A549 (cell line): ENCODE measurements around the gene ZNF672. TPM values are rescaled to one million over a fixed set of nuclear protein-coding genes. Genes with fewer than 3 reads are reported as not detected.
A peak's percentile ranks its signal among the peaks of the same experiment; 100 is the strongest.

Experiments
- ATAC-seq, 2 experiments: fragments of 200-7000 bp in 1 of 2; fragments of >200 bp in 1 of 2; cut with Nextera tagmentation in 1 of 2; cut with Tn5 transposase in 1 of 2; 3 replicates each; pipeline versions ENCODE4 v1.8.0 to v1.9.1; 2018 to 2020; ENCODE audit warnings: mild to moderate bottlenecking in 1 of 2, moderate library complexity in 1 of 2
- CTCF ChIA-PET: fragments of 300-600 bp; sonication (Branson Sonifier 250); formaldehyde crosslinking; extraction: SDS; loops from one replicate; lab custom pipeline; 2021; ENCODE audit warnings: antibody characterized with exemption, inconsistent platforms; lab: Yijun Ruan, JAX
- POLR2A ChIA-PET: fragments of 350-600 bp; formaldehyde crosslinking; extraction: SDS; loops from one replicate; lab custom pipeline; 2021; ENCODE audit warnings: antibody characterized with exemption, inconsistent platforms; lab: Yijun Ruan, JAX
- DNase-seq, 2 experiments: peaks; one replicate each; pipeline versions ENCODE4 v3.0.0 to v3.0.0-alpha.2; 2011 to 2016; ENCODE audit warnings: low read depth in 1 of 2, low spot score in 1 of 2
- FAIRE-seq: peaks from 2 replicates; lab custom pipeline; 2011; peaks lifted over from hg19 to GRCh38; lab: Jason Lieb, UNC
- H3K27ac ChIP-seq, 2 experiments: fragments of >200 bp; sonication (Bioruptor Twin); formaldehyde crosslinking; 3 replicates each; pipeline ENCODE4 v1.5.1; 2016 to 2017
- H3K4me1 ChIP-seq: fragments of >200 bp; sonication (Bioruptor Twin); formaldehyde crosslinking; 3 replicates; pipeline ENCODE4 v1.6.1; 2016
- H3K4me2 ChIP-seq: fragments of >200 bp; sonication (Bioruptor Twin); formaldehyde crosslinking; 3 replicates; pipeline ENCODE4 v1.6.1; 2016
- H3K4me3 ChIP-seq: fragments of >200 bp; sonication (Bioruptor Twin); formaldehyde crosslinking; 3 replicates; pipeline ENCODE4 v1.5.1; 2016
- H3K9me3 ChIP-seq: fragments of >200 bp; sonication (Bioruptor Twin); formaldehyde crosslinking; 3 replicates; pipeline ENCODE4 v1.6.1; 2016
- CBX2 ChIP-seq: fragments of 200-600 bp; sonication (generic); IDR thresholded peaks from 2 replicates; pipeline ENCODE4 v1.6.1; 2016; ENCODE audit warnings: low read depth, mild to moderate bottlenecking, borderline replicate concordance
- CHD2 ChIP-seq: fragments of 150-350 bp; IDR thresholded peaks from 2 replicates; pipeline ENCODE4 v1.6.1; 2014; ENCODE audit warnings: low read length; ENCODE audit not compliant: partially characterized antibody
- EHF ChIP-seq: fragments of 250-450 bp; sonication (Bioruptor Pico); IDR thresholded peaks from 2 replicates; pipeline ENCODE4 v1.5.0; 2020; ENCODE audit warnings: mild to moderate bottlenecking
- EHMT2 ChIP-seq: fragments of 200-600 bp; sonication (generic); IDR thresholded peaks from 2 replicates; pipeline ENCODE4 v1.6.1; 2016; ENCODE audit warnings: antibody characterized with exemption, low read depth, mild to moderate bottlenecking, moderate library complexity
- EP300 ChIP-seq, 2 experiments: fragments of >200 bp; sonication (Bioruptor Twin); formaldehyde crosslinking; IDR thresholded peaks; 2 replicates in 1 of 2; 3 replicates in 1 of 2; pipeline ENCODE4 v1.6.1; 2016 to 2017
- ESRRA ChIP-seq: fragments of 150-350 bp; IDR thresholded peaks from 2 replicates; pipeline ENCODE4 v1.6.1; 2014; ENCODE audit warnings: mild to moderate bottlenecking, low read length, borderline replicate concordance
- FOSB ChIP-seq: fragments of 250-450 bp; sonication (Bioruptor Pico); IDR thresholded peaks from 2 replicates; pipeline ENCODE4 v1.5.0; 2020; ENCODE audit warnings: mild to moderate bottlenecking, moderate library complexity
- HDAC2 ChIP-seq: fragments of 200-600 bp; sonication (generic); IDR thresholded peaks from 2 replicates; pipeline ENCODE4 v1.6.1; 2016
- HEYL ChIP-seq: fragments of 250-450 bp; sonication (Bioruptor Pico); IDR thresholded peaks from 2 replicates; pipeline ENCODE4 v1.8.0; 2021; ENCODE audit warnings: mild to moderate bottlenecking, moderate library complexity
- HOXB13 ChIP-seq: fragments of 250-450 bp; sonication (Bioruptor Pico); IDR thresholded peaks from 2 replicates; pipeline ENCODE4 v1.5.0; 2020; ENCODE audit warnings: low read depth, mild to moderate bottlenecking, moderate library complexity
- JUN ChIP-seq, 2 experiments: fragments of >200 bp; sonication (Bioruptor Twin); formaldehyde crosslinking; IDR thresholded peaks; 2 replicates in 1 of 2; 3 replicates in 1 of 2; pipeline ENCODE4 v1.6.1; 2016 to 2017
- MAZ ChIP-seq: fragments of 150-350 bp; IDR thresholded peaks from 2 replicates; pipeline ENCODE4 v1.6.1; 2014; ENCODE audit warnings: antibody characterized with exemption, low read depth, low read length, borderline replicate concordance
- NR3C1 ChIP-seq: fragments of >200 bp; sonication (Bioruptor Twin); formaldehyde crosslinking; IDR thresholded peaks from 3 replicates; pipeline ENCODE4 v1.6.1; 2017
- POLR2AphosphoS2 ChIP-seq: conservative IDR thresholded peaks from 2 replicates; pipeline ENCODE4 v1.6.1; 2012; ENCODE audit warnings: low read length, improper control_type of control experiment, inconsistent platforms
- RAD21 ChIP-seq, 2 experiments: fragments of >200 bp in 1 of 2; sonication (Bioruptor Twin) in 1 of 2; formaldehyde crosslinking in 1 of 2; IDR thresholded peaks in 1 of 2; conservative IDR thresholded peaks in 1 of 2; 2 replicates in 1 of 2; 3 replicates in 1 of 2; pipeline ENCODE4 v1.6.1; 2012 to 2018; ENCODE audit warnings: inconsistent platforms in 1 of 2
- RCOR1 ChIP-seq: fragments of 150-350 bp; IDR thresholded peaks from 2 replicates; pipeline ENCODE4 v1.6.1; 2014; ENCODE audit warnings: antibody characterized with exemption, low read length, low read depth
- SMC3 ChIP-seq: fragments of >200 bp; sonication (Bioruptor Twin); formaldehyde crosslinking; IDR thresholded peaks from 3 replicates; pipeline ENCODE4 v1.6.1; 2018; ENCODE audit warnings: inconsistent platforms
- SREBF2 ChIP-seq: fragments of 450-650 bp; IDR thresholded peaks from 2 replicates; pipeline ENCODE4 v1.6.1; 2014; ENCODE audit warnings: mild to moderate bottlenecking, moderate library complexity
- TFCP2L1 ChIP-seq: fragments of 250-450 bp; sonication (Bioruptor Pico); IDR thresholded peaks from 2 replicates; pipeline ENCODE4 v1.5.0; 2021; ENCODE audit warnings: mild to moderate bottlenecking
- WGBS: methylation state at CpG from one replicate; pipeline ENCODE4 v1.1.6; 2017; ENCODE audit errors: missing lambda C conversion rate; 5-methylcytosine and 5-hydroxymethylcytosine counted together
- polyA plus RNA-seq, 4 experiments: library from polyadenylated mRNA; depleted of rRNA in 3 of 4; stranded (reverse); fragments of >200 nt; fragmentation: RNase III in 1 of 4; extraction: RNeasy Plus Mini Kit Qiagen cat#74134 plus additional on column Dnase treatment in 1 of 4; gene quantifications; 2 replicates in 3 of 4; 3 replicates in 1 of 4; pipeline ENCODE4 v1.2.3, GENCODE V29; 2011 to 2017
- TF ChIP-seq, protein P1 (sequence below): IDR thresholded peaks from 2 replicates; pipeline ENCODE4 v1.6.1; 2012
- TF ChIP-seq, protein P2 (sequence below): fragments of 250-450 bp; sonication (Bioruptor Pico); IDR thresholded peaks from 2 replicates; pipeline ENCODE4 v1.5.0; 2020; ENCODE audit warnings: low read depth, mild to moderate bottlenecking, moderate library complexity
- TF ChIP-seq, protein P3 (sequence below): fragments of >200 bp; sonication (Bioruptor Twin); formaldehyde crosslinking; IDR thresholded peaks from 2 replicates; pipeline ENCODE4 v1.6.1; 2016
- TF ChIP-seq, protein P4 (sequence below): fragments of >200 bp; sonication (Bioruptor Twin); formaldehyde crosslinking; IDR thresholded peaks from 3 replicates; pipeline ENCODE4 v1.5.1; 2016
- TF ChIP-seq, protein P5 (sequence below): IDR thresholded peaks from 2 replicates; pipeline ENCODE4 v1.6.1; 2012

Gene ZNF672
- polyA plus RNA-seq, 2 of the 4 experiments (the other 2 are of a cell fraction): 18.9 to 20.6 TPM

DNA sequence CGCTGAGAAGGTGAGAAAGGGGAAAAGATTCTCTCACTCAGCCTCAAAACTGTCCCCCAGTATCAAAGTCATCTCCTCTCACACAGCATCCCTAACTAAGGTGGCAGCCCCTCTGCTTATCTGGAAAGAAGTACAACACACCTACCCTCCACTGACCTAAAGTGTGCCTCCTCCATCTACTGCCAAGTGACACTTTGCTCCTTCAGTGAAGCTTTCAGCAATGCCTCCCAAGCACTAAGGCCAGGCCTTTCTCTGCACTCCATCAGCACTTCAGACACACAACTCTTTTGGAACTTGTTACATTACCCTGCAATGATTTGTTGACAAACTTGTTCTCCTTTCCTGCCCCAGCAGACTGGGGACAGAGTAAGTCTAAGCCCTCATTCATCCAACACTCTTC lies 13.7 kb upstream of the ZNF672 start (continued):
- TF ChIP-seq, protein P1, sequence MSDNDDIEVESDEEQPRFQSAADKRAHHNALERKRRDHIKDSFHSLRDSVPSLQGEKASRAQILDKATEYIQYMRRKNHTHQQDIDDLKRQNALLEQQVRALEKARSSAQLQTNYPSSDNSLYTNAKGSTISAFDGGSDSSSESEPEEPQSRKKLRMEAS: no peak

DNA sequence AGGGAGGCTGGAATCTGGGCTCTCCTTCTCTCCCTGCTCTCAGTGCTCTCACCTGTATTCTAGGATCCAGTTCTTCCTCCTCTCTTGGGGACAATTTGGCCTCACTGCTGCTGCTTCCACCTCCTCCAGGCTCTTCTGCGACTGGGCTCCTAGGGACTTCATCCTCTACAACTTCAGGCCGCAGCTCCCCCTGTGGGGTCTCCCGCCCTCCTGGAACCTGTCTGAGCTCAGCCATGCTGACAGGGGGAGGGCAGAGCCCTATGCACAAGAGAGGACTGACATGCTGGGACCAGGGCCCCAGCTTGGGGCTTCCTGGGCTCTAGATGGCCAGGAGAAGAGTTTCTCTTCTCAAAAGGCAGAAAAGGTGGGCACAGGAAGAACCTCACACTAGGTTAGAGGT lies 13.3 kb upstream of the ZNF672 start:
- peak overlapping the region; percentile 94 for H3K4me2 ChIP-seq
- no peak for FAIRE-seq
- peak overlapping the region; percentile 84 for H3K4me3 ChIP-seq
- H3K27ac ChIP-seq: peak overlapping the region; percentile 96 to 97
- POLR2A ChIA-PET: interaction anchor here (2.2 to 2.7 kb wide), 2 partner anchors 14 to 49 kb away, joined by 26 to 60 read pairs; partner anchors contain the start of gene ZNF672
- ATAC-seq: no peak
- 82% methylated on average over 3 of the region's 3 CpGs for WGBS
- CTCF ChIA-PET: interaction anchor here (0.6 to 3.9 kb wide), 4 partner anchors 9 to 201 kb away, joined by 3 to 16 read pairs (median 4); partner anchors contain the start of gene ZNF692
- TF ChIP-seq NR3C1 (no peak), HDAC2 (no peak), CBX2 (no peak), MAZ (no peak), SMC3 (no peak), RCOR1 (no peak), JUN (IDR thresholded peaks at IDR 0.05) (no peak), RAD21 (conservative IDR thresholded peaks at IDR 0.05 in 1 of 2, IDR thresholded peaks at IDR 0.05 in 1 of 2) (no peak), EHMT2 (no peak), FOSB (CRISPR knock-in tag) (no peak), EP300 (IDR thresholded peaks at IDR 0.05) (no peak), TFCP2L1 (no peak), HEYL (no peak), HOXB13 (CRISPR knock-in tag) (no peak), SREBF2 (no peak)
- TF ChIP-seq, protein P2, sequence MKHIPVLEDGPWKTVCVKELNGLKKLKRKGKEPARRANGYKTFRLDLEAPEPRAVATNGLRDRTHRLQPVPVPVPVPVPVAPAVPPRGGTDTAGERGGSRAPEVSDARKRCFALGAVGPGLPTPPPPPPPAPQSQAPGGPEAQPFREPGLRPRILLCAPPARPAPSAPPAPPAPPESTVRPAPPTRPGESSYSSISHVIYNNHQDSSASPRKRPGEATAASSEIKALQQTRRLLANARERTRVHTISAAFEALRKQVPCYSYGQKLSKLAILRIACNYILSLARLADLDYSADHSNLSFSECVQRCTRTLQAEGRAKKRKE (CRISPR knock-in tag): no peak
- TF ChIP-seq, protein P3, sequence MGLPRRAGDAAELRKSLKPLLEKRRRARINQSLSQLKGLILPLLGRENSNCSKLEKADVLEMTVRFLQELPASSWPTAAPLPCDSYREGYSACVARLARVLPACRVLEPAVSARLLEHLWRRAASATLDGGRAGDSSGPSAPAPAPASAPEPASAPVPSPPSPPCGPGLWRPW: no peak
- no peaks in the 10 kb centered on the region for H3K9me3 ChIP-seq
- no peak for DNase-seq
- H3K4me1 ChIP-seq: peaks cover 71% of the 10 kb centered on the region

DNA sequence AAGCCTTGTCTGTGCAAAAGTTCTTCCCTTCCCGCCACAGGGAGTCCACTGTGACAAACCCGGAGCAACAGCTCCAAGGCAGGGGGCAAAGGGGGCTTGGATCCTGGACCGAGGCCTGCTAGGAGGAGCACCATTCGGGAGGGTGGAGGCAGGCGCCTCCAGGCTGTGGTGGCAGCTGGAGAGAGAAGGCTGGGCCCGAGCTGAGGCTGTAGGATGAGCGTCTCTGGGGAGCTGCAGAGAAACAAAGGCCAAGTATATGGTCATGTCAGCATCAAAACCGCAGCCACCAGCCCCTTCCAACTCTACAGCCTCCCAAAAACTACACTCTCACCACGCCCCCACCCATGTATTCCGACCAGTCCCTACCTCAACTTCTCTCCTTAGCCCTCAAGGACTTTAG lies 12.9 kb upstream of the ZNF672 start:
- DNase-seq (no peak), ATAC-seq (no peak), FAIRE-seq (no peak)
- TF ChIP-seq ESRRA: no peak
- no peak for TF ChIP-seq FOSB (CRISPR knock-in tag)
- TF ChIP-seq, protein P4, sequence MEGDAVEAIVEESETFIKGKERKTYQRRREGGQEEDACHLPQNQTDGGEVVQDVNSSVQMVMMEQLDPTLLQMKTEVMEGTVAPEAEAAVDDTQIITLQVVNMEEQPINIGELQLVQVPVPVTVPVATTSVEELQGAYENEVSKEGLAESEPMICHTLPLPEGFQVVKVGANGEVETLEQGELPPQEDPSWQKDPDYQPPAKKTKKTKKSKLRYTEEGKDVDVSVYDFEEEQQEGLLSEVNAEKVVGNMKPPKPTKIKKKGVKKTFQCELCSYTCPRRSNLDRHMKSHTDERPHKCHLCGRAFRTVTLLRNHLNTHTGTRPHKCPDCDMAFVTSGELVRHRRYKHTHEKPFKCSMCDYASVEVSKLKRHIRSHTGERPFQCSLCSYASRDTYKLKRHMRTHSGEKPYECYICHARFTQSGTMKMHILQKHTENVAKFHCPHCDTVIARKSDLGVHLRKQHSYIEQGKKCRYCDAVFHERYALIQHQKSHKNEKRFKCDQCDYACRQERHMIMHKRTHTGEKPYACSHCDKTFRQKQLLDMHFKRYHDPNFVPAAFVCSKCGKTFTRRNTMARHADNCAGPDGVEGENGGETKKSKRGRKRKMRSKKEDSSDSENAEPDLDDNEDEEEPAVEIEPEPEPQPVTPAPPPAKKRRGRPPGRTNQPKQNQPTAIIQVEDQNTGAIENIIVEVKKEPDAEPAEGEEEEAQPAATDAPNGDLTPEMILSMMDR: no peak
- no peak for TF ChIP-seq EHF (CRISPR knock-in tag)
- TF ChIP-seq, protein P5, sequence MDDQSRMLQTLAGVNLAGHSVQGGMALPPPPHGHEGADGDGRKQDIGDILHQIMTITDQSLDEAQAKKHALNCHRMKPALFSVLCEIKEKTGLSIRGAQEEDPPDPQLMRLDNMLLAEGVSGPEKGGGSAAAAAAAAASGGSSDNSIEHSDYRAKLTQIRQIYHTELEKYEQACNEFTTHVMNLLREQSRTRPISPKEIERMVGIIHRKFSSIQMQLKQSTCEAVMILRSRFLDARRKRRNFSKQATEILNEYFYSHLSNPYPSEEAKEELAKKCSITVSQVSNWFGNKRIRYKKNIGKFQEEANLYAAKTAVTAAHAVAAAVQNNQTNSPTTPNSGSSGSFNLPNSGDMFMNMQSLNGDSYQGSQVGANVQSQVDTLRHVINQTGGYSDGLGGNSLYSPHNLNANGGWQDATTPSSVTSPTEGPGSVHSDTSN: no peak
- TF ChIP-seq POLR2AphosphoS2: no peak
- no peak for TF ChIP-seq CHD2
- Histone ChIP-seq H3K9me3 (no peaks in the 10 kb centered on the region), H3K4me3 (peak overlapping the region; percentile 84), H3K4me1 (peaks cover 69% of the 10 kb centered on the region), H3K27ac (peak overlapping the region; percentile 96 to 97), H3K4me2 (peak overlapping the region; percentile 94)
- ChIA-PET POLR2A (interaction anchor here (1.4 to 2.7 kb wide), 6 partner anchors 11 to 81 kb away, joined by 4 to 60 read pairs (median 12); partner anchors contain the start of genes PGBD2, ZNF672 and ZNF692), CTCF (interaction anchor here (0.6 to 3.9 kb wide), 5 partner anchors 9 to 202 kb away, joined by 3 to 16 read pairs (median 3); partner anchors contain the start of gene ZNF692)
- WGBS: 25% methylated on average over 10 of the region's 10 CpGs
